ENCODE results near the gene PLEKHB2. TPM values are rescaled to one million over a fixed set of nuclear protein-coding genes. Genes with fewer than 3 reads are reported as not detected.

The PLEKHB2 gene
- polyA plus RNA-seq, 1 of the 3 experiments (the other 2 are of a cell fraction) = 105 TPM

- no peak overlapping the region for H3K9ac ChIP-seq
- no peak overlapping the region for H3K4me3 ChIP-seq (ENCODE audit: low read depth in 2 of 2, low read length in 1 of 2)
- peaks cover 49 to 63% of the 10 kb centered on the region in 2 experiments for H3K36me3 ChIP-seq (replicated peaks in 1 of 2; ENCODE audit: control insufficient read depth in 1 of 2, insufficient read depth in 2 of 2, low read length in 1 of 2)
- no peak overlapping the region for H3K4me2 ChIP-seq
- H2AFZ ChIP-seq (ENCODE audit: low read depth) = no peak overlapping the region
- H4K20me1 ChIP-seq (ENCODE audit: insufficient read depth) = 0 out of 2 replicates have a peak, but pooled peaks cover 4% of the 10 kb centered on the region
- H3F3A ChIP-seq (replicated peaks; ENCODE audit: insufficient read depth) = no peaks in the 10 kb centered on the region
- ChIA-PET POLR2A (no interaction called here), CTCF (interaction anchor here (1.2 to 1.3 kb wide), 2 partner anchors 10 to 348 kb away, joined by 3 to 6 read pairs; partner anchors contain the start of gene MZT2A)
- 87% methylated on average over 5 of the region's 6 CpGs for WGBS (ENCODE audit: low lambda C conversion rate)
- no peak for DNase-seq
- H3K79me2 ChIP-seq (ENCODE audit: insufficient read depth) = peaks cover 10% of the 10 kb centered on the region; the same call in 1 of the 2 replicates
- peaks cover 0 to 3% of the 10 kb centered on the region in 2 experiments; a peak in 1 of 4 replicates for H3K4me1 ChIP-seq (ENCODE audit: control insufficient read depth in 1 of 2, insufficient read depth in 2 of 2, low read depth in 1 of 2, low read length in 1 of 2)
- no peak overlapping the region for H3K27ac ChIP-seq (ENCODE audit: low read depth in 2 of 2, low read length in 1 of 2)
- TF ChIP-seq TAF1 (IDR thresholded peaks at IDR 0.05; ENCODE audit: borderline replicate concordance, low read depth, low read length) (no peak), RXRA (IDR thresholded peaks at IDR 0.05; ENCODE audit: borderline replicate concordance, low read depth) (no peak), MXI1 (IDR thresholded peaks at IDR 0.05; ENCODE audit: low read depth, low read length) (no peak), POLR2AphosphoS5 (IDR thresholded peaks at IDR 0.05; ENCODE audit: low read depth, low read length) (no peak), JUND (IDR thresholded peaks at IDR 0.05) (no peak), SIN3A (IDR thresholded peaks at IDR 0.05; ENCODE audit: borderline replicate concordance, low read depth, low read length) (no peak), TEAD4 (IDR thresholded peaks at IDR 0.05; ENCODE audit: borderline replicate concordance, insufficient read depth) (no peak), RCOR1 (IDR thresholded peaks at IDR 0.05; ENCODE audit: low read length) (no peak), RFX5 (IDR thresholded peaks at IDR 0.05; ENCODE audit: low read length) (no peak), GATA2 (CRISPR knock-in tag; IDR thresholded peaks at IDR 0.05) (no peak), FOXM1 (IDR thresholded peaks at IDR 0.05; ENCODE audit: low read depth) (no peak), CHD2 (IDR thresholded peaks at IDR 0.05; ENCODE audit: low read length, partially characterized antibody) (no peak), SMC3 (IDR thresholded peaks at IDR 0.05; ENCODE audit: low read depth, low read length) (no peak), GABPA (IDR thresholded peaks at IDR 0.05; ENCODE audit: low read depth) (no peak), CTCF (IDR thresholded peaks at IDR 0.05) (no peak), MEF2A (IDR thresholded peaks at IDR 0.05; ENCODE audit: borderline replicate concordance, low read depth) (no peak), FOXJ3 (CRISPR knock-in tag; IDR thresholded peaks at IDR 0.05) (no peak)
- TF ChIP-seq, protein P1, sequence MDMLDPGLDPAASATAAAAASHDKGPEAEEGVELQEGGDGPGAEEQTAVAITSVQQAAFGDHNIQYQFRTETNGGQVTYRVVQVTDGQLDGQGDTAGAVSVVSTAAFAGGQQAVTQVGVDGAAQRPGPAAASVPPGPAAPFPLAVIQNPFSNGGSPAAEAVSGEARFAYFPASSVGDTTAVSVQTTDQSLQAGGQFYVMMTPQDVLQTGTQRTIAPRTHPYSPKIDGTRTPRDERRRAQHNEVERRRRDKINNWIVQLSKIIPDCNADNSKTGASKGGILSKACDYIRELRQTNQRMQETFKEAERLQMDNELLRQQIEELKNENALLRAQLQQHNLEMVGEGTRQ (IDR thresholded peaks at IDR 0.05; ENCODE audit: borderline replicate concordance, low read depth, low read length) = no peak
- TF ChIP-seq, protein P2, sequence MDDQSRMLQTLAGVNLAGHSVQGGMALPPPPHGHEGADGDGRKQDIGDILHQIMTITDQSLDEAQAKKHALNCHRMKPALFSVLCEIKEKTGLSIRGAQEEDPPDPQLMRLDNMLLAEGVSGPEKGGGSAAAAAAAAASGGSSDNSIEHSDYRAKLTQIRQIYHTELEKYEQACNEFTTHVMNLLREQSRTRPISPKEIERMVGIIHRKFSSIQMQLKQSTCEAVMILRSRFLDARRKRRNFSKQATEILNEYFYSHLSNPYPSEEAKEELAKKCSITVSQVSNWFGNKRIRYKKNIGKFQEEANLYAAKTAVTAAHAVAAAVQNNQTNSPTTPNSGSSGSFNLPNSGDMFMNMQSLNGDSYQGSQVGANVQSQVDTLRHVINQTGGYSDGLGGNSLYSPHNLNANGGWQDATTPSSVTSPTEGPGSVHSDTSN (IDR thresholded peaks at IDR 0.05) = no peak
- TF ChIP-seq, protein P3, sequence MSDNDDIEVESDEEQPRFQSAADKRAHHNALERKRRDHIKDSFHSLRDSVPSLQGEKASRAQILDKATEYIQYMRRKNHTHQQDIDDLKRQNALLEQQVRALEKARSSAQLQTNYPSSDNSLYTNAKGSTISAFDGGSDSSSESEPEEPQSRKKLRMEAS (IDR thresholded peaks at IDR 0.05; ENCODE audit: low read depth) = no peak
- H3K9me2 ChIP-seq = no peaks in the 10 kb centered on the region
- H3K27me3 ChIP-seq (ENCODE audit: insufficient read depth) = no peaks in the 10 kb centered on the region
- no peaks in the 10 kb centered on the region for H3K9me3 ChIP-seq
Observed at GRCh38 chr2:131143803-131144202, 38.7 kb downstream of the PLEKHB2 start.
